ENCODE results near the gene ATP2B2.

ATP2B2 gene

DNA sequence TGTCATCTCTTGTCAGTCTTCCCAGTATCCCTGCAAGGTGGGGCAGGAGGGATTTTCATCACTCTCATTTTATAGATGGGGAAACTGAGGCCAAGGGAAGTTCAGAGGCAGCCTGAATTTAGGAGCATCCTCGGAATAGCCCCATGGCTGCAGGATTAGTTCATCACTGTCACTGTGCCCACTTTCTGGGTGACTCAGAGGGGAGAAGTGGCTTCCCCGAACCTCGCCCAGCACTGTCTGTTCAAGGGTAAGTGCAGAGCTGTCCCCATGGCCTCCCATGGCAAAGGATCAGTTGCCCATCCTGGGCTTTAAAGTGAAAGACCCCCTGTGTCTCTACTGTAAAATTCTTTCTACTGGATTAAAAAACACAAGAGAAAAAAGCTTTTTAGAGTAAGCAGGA lies 124.5 kb downstream of the ATP2B2 start:
- ATAC-seq = no peak

DNA sequence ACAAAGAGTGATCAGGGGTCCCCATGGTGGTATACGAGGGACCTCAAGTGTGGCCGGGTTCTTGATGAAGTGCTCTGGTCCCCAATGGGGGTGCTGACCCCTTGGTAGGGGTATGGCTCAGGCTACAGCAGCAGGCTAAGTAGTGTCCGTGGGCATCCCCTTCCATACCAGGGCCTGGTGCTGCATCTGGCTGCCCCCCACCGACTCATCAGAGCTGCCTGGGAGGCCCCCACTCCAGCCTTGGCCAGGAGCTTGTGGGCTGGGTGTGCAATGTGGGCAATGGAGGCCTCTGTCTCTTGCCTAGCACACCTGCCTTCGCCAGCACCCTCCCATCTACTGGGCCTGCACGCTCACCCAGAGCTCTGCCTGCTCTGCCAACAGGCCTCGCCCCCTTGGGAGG lies 125.4 kb downstream of the ATP2B2 start:
- ATAC-seq = no peak

DNA sequence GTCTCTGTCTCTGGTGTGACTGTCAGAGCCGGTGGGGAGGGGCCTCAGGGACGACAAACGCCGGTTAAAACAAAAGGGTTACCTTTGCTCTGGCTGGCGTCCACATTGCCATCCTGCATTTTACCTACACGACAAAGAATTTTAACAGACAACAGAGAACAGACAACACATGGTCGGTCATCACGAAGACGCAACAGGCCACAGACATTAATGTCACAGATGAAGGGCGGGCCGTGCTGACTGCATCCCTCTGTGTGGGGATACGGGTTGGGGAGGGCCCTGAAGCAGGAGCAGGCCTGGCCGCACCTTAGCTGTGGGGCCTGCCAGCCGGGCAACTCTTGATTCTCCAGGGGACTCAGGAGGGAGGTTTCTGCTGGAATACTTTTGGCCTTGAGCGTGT lies 126.2 kb downstream of the ATP2B2 start:
- no peak for ATAC-seq

DNA sequence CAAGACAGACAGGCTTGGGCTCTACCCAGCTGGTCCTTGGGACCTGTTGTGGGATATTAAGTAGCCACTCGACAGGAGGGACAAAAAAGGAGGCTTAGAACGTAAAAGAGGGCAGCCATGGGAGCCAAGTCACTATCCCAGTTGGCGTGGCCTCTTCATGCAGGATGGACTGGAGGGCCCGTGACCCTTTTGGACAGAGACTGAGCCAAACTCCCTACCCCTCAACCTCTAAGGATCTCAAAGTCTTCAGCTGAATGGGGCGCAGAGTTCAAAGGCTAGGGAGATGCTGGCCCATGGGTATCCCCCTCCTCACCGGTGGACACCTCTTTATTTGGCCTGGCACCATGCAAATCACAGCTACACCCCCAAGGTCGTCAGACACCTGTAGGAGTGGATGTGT lies 126.6 kb downstream of the ATP2B2 start:
- no peak for ATAC-seq

DNA sequence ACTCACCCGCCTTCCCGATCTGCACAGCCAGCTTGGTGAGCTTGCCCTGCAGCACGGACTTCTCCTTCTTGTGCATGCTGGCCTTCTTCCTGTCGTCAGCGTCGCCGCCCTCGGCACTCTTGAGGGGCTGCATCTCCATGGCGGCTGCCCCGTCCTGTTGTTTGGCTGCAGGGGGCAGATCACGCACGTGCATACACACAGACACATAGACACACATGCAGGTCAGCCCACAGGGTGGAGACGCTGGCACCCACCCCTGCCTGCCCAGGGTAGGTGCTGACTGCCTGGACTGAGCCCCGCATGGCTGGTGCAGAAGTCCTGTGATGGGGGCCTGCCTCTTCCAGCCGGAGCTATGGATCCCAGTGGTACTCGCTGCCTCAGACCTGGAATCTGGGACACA lies 127.1 kb downstream of the ATP2B2 start:
- no peak for ATAC-seq

DNA sequence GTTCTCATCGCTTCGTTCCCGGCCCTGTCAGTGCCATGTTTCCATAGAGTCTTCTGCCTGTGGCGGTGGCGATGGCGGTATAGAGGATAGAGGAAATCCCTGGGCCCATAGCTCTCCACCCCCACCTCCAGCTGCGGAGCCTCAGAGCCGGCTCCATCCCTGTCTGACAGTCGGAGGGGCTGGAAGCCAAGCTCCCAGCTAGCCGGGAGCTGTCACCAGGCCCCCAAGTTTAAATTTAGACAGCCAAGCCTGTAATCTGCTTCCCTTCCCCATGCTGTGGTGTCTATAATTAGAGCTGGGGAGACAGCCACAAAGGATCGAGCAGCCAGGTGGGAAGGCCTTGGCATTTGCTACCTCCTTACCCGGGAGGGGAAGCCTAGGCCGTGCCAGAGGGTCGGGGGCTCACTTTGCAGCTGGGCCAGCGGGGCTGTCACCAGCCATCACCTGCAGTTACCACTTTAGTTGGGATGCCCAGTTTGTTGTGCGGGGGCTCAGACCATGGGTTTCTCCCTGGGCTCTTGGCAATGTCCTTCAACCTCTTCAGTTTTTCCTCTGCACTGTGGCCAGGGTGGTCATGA lies 128.1 kb downstream of the ATP2B2 start:
- ATAC-seq = no peak

DNA sequence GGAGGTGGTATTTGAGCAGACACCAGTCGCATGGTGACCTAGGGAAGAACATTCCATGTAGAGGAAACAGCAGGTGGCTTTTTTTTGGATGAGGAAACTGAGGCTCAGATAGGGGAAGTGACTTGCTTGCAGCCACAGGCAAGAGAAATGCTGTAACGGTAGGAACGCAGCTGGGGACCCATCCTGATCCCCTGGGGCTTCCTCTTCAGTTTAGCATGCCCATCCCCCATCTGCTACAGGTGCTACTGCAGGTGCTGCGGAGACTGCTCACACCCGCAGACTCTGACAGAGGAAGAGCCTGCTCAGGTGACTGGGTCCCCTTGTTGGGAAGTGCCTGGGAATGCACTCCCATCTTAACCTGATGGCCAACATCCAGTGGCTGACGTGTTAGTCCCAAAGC lies 129.0 kb downstream of the ATP2B2 start:
- ATAC-seq = no peak

DNA sequence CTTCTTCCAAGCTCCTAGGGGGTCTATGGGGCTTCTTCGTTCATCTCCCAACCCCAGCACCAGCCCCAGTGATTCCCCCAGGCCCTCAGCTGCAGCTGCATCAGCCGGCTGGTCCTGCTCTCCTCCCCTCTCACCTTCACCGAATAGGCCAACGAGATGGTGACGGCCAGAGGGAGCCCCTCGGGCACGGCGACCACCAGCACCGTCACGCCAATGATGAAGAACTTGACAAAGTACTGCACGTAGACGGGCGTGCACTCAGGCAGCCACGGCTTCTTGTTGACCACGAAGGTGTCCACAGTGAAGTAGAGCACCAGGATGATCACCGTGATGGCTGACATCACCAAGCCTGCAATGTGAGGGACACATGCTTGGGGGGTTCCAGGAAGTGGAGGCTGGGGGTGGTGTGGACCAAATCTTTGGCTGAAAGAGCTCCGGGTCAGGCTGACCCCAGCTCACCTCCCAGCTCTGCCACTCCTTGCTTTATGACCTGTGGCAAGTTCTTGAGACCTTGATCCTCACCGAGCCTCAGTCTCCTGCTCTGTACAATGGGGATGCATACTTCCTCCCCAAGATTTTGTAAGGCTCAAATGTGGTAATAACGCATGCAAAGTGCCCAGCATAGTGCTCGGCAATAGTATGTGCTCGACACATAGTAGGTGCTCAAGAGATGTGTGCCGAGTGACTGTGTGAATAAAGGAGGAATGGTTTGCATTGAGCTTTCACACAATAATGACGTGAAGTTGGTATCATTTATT lies 129.9 kb downstream of the ATP2B2 start:
- ATAC-seq = no peak

DNA sequence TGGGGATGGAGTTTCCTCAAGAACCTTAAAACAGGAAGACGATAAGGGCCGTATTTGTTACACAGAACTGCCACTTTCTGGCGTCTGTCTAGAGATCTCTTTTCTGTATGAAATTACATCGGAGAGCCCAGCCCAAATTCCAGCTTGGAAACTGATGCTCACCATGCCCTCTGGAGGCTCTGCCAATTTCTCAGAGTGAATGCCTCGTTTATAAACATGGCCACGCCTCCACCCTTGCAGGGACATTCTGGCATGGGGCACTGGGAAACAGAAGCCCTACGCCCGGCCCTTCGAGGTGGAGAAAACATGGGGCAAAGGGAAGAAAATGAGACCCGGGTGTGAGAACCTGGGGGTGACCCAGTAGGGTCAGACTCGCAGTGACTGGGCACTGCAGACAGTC lies 131.1 kb downstream of the ATP2B2 start:
- no peak for ATAC-seq

DNA sequence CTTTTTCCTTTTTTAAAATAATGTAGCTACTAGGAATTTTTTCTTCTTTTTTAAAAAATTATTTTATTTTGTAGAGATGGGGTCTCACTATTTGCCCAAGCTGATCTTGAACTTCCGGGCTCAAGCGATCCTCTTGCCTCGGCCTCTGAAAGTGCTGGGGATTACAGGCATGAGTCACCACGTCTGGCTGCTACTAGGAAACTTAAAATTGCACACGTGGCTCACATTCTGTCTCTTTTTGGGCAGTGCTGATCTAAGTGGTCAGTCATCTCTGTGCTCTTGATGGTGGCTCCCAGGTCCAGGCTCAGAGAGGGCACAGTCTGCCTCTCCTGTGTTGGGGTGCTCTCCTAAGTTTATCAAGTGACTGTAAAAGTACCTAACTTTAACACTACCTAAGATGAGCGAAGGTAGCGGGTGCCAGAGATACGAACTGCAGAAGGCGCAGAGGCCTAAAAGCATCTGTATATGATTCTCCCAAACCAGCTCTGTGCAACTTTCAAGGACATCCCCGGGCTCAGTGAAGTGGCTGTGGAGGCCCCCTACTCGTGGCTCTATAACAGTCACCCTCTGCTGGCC lies 131.6 kb downstream of the ATP2B2 start:
- no peak for ATAC-seq

DNA sequence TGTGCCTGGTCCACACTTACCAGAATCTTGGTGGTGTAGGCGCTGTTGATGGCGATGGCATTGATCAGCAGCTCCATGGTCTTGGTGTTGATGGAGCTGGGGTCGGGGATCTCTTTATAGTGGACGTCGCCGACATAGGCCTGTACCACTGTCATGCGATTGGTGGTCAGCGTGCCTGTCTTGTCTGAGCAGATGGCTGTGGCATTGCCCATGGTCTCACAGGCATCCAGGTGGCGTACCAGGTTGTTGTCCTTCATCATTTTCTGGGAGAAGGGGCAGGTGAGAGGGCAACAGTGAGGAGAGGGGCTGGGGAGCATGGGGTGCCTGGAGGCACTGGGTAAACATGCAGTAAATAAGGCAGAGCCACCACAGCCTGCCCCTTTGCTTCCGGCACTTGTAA lies 133.6 kb downstream of the ATP2B2 start:
- ATAC-seq = no peak

DNA sequence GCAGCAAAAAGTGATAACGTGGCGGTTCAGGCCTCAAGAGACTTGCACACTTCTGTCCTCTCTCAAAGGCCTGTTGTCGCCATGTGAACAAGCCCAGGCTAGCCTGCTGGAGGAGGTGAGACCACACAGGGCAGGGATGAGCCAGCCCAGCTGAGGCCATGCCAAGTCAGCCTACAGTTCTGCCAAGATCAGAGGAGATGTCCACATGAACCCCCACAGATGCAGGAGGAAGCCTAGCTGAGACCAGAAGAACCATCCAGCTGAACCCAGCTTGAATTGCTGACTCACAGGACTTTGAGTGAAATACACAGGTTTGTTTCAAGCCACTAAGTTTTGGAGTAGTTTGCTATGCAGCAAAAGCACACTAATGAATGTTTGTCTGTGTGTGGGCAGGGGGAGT lies 134.2 kb downstream of the ATP2B2 start:
- no peak for ATAC-seq

DNA sequence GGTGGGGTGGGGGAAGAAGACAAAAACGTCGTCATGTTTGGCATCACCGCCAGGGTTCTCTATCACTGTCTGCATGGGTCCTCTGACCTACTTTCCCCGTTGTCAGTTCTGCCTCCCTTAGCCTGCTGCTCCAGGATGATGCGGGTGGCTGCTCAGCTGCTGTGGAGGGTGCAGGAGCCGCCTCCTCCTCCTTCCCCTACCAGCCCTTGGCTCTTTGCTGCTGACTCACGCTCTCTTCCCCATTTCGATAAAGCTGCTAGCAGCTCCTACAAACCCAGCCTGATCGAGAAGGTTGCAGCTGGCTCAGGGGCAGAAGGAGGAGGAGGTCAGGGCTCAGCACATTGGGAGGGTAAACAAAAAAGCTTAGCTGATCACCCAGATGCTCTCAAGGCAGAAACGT lies 135.0 kb downstream of the ATP2B2 start:
- ATAC-seq = no peak

DNA sequence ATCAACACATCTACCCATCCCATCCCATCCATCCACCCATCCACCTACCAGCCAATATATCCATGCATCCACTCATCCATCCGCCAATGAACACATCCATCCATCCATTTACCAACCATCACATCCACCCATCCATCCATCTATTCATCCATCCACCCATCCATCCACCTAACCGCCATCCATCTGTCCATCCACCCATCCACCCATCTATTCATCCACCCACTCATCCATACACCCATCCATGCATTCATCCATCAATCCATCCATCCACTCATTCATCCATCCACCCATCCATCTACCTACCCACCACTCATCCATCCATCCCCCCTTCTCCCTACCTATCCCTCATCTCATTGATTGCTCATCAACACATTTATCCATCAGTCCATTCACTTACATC lies 136.9 kb downstream of the ATP2B2 start:
- no peak for ATAC-seq

DNA sequence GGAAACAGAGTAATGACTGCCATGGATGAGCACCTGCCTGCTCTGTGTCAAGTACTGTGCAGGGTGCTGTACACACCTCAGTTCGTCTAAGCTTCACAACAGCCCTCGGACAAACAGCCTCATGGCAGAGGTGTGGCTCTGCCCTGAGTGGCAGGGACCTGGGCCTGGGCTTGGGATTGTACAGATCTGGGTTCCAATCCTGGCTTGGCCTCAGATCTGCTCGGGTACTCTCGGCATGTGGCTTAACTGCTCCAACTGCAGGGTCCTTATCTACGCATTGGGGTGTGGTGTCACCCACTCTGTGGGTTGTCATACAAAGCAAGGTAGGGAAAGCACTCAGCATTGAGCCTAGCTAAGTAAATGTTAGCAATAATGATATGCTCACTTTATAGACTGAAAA lies 137.9 kb downstream of the ATP2B2 start:
- no peak for ATAC-seq

DNA sequence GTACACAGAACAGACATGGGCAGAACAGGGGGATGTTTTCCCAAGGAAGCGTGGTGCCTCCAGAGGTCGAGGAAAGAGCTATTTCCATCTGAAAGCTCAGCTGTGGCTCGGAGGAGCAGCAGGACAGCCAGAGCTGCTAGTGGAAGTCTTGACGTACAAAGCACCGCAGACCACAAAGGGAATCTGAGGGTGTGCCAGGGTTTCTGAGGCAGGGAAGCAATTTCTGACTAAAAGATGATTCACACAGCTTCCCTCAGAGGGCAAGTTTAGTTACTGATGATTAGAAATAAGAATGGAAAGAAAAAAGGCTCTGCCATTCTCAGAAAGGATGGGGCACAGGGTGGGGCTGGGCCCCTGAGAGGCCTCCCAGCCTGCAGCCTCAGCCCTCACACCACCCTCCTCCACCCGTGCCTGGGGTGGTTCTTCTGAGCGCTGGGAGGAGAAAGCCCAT lies 138.7 kb downstream of the ATP2B2 start:
- ATAC-seq = peak; percentile 63

DNA sequence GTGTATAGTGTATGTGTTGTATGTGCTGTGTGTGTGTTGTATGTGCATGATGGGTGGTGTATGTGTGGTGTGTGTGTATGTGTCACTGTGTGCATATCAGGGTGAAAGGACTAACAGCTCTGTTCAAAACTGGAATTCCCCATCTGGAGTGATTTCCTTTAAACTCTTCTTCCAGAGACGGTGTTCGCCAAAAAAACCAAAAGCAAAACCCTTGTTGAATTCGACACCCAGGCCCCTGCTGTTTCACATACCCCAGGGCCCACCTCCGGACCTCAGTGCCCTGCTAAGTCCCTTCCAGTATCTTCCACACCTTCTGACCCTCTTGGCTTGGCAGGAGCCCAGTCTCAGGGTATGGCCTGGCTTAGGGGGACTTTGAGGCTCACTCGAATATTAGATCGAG lies 139.6 kb downstream of the ATP2B2 start:
- no peak for ATAC-seq

DNA sequence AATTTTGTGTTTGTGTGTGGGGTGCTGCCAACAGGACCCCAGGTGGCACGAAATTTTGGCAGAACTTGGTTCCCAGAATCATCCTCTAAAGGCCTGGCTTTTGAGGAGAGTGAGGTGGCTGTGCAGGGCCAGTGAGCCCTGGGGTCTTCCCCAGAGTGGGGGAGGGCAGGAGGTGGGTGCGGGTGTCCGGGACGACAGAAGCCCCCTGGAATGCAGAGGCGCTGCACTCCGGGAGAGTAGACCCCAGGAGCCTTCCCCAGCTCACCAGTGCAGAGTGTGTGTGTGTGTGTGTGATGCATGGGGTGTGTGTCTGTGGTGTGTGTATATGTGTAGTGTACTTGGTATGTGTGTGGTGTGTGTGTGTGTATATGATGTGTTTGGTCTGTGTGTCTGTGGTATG lies 140.1 kb downstream of the ATP2B2 start:
- ATAC-seq = no peak

DNA sequence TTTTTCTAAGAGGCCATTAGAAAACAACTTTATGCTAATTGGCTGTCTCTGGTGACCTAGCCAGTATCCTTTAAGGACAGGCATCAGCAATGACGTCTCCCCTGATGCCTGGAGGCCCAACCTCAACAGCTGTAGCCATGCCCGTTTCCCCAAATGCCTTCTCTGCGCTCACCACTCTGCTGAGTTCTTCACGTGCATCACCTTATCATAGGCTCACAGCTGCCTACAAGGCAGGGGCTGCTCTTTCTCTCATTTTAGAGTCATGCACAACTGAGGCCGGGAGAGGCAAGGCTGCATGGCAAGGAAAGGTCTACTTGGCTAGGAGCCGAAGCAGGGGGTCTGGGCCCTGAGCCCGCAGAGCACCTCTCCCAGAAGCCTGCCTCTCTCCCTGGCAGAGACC lies 140.6 kb downstream of the ATP2B2 start:
- no peak for ATAC-seq

DNA sequence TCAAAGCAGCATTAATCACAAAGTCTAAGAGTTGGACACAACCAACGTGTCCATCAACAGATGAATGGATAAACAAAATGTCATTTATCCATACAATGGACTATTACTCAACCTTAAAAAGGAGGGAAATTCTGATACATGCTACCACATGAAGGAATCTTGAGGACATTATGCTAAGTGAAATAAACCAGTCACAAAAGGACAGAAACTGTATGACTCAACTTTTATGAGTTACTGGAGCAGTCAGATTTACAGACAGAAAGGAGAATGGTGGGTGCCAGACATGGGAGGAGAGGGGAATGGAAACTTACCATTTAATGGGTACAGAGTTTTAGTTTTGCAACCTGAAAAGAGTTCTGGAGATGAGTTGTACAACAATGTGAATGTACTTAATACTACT lies 141.5 kb downstream of the ATP2B2 start:
- peak; percentile 46 to 63 for ATAC-seq

DNA sequence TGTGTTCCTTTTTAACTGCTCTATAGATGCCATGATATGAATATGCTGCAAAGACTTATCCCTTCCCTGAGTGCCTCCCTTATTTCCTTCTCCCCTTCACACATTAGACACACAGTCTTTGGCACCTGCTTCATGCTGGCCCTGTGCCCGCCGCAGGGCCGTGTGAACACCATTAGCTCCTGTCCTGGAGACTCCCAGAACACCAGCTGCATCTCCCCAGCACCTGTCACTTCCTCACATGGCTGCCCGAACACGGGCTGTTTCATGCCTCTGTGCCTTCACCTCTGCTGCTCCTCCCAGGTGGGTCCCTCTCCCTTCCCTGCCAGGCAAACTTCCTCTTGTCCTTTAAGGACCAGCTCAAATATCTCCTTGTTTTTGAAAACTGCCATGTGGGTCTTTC lies 144.0 kb downstream of the ATP2B2 start:
- ATAC-seq = no peak

DNA sequence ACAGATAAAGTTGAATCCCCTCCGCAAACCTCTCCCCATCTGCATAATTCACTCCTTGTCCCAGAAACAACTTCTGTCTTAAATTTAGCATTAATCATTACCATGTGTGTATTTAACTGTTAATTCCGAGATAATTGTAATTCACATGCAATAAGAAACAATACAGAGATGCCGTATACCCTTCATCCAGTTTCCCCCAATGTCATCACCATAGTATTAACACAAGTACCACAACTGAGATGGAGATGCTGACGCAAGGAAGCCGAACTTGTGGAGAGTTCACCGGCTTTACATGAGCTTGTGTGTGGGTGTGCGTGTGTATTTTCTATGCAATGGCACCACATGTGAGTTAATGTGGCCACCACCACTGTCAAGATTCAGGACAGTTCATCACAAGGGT lies 144.9 kb downstream of the ATP2B2 start:
- no peak for ATAC-seq

DNA sequence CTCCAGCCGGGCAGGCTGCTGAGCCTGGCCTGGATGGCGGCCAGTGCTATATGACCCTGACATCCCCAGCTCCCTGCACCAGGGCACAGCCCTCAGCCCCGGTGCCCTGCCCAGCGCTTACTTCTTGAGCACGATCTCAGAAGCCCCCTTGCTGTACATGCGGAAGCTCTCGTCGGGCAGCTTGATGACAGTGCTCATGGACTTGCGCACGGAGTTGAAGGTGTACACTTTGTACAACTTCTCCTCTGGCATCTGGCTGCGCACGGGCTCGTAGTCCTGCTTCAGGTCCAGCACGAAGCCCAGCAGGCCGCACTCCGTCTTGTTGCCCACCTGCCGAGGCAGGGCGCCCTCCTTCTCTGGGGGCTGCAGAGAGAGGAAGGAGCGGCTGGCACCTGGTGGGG lies 145.6 kb downstream of the ATP2B2 start:
- ATAC-seq = no peak

DNA sequence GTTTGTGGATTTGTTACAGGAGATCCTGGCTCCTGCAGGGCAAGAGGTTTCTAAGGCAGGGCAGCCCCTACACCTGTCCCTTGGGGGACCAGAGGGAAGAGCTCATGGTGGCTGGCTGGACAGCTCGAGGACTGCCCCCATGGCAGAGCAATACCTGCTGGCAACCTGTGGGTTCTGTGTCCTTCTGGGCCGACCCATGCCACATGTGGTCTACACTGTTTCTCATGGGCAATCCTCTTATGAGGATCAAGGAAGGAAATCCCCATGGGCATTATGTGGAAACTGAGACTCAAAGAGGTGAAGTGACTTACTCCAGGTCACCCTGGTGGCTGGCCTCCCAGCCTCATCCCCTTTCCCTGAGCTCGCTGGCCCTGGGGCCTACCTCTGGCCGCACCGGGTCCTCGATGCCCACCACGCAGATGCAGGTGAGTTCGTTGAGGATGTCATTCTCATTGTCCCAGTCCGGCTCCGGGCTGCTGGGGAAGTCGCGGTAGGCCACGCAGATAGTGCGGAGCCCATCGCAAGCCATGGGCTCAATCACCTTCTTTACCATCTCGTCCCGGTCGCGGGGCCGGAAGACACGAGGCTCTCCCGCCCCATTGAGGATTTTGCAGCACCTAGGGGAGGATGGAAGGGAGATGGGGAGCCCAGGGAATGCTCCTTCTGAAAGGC lies 146.9 kb downstream of the ATP2B2 start:
- no peak for ATAC-seq
